BJ (cell line): ENCODE data around the gene GON7. TPM values are rescaled to one million over a fixed set of nuclear protein-coding genes. Genes with fewer than 3 reads are reported as not detected.
A peak's percentile ranks its signal among the peaks of the same experiment; 100 is the strongest.
"Not testable (repeated sequence)": the region's sequence is repeated elsewhere in the genome, so short reads cannot be mapped to it uniquely, and the experiment has no call there.

Experiments used
- CTCF ChIA-PET: fragments of 350-600 bp; formaldehyde crosslinking; extraction: SDS; loops from one replicate; lab custom pipeline; 2021; ENCODE audit warnings: antibody characterized with exemption, inconsistent platforms; lab: Yijun Ruan, JAX
- POLR2A ChIA-PET: fragments of 300-600 bp; sonication (Branson Sonifier 250); formaldehyde crosslinking; extraction: SDS; loops from one replicate; lab custom pipeline; 2021; ENCODE audit warnings: antibody characterized with exemption; lab: Charles Lee
- DNase-seq: peaks from one replicate; pipeline ENCODE4 v3.0.0-alpha.2; 2011; ENCODE audit warnings: low read depth
- H3K27me3 ChIP-seq: 2 replicates; pipeline ENCODE4 v1.6.0; 2011; ENCODE audit warnings: low read length; ENCODE audit not compliant: control insufficient read depth, insufficient read depth
- H3K36me3 ChIP-seq: 2 replicates; pipeline ENCODE4 v1.5.1; 2011; ENCODE audit warnings: low read length; ENCODE audit not compliant: control insufficient read depth, insufficient read depth
- H3K4me3 ChIP-seq: 2 replicates; pipeline ENCODE4 v1.5.1; 2011; ENCODE audit warnings: low read depth, mild to moderate bottlenecking, control low read depth, low read length
- polyA plus RNA-seq: library from polyadenylated mRNA; depleted of rRNA; stranded (reverse); fragments of >200 nt; gene quantifications from 2 replicates; pipeline ENCODE4 v1.2.3, GENCODE V29; 2011
- TF ChIP-seq, protein P1 (sequence below): IDR thresholded peaks from 2 replicates; pipeline ENCODE4 v1.5.1; 2011; ENCODE audit warnings: low read depth, mild to moderate bottlenecking, control low read depth, inconsistent platforms, low read length, moderate library complexity; ENCODE audit not compliant: insufficient read depth

GON7 gene
- polyA plus RNA-seq, 1 experiment: 4.5 TPM

DNA sequence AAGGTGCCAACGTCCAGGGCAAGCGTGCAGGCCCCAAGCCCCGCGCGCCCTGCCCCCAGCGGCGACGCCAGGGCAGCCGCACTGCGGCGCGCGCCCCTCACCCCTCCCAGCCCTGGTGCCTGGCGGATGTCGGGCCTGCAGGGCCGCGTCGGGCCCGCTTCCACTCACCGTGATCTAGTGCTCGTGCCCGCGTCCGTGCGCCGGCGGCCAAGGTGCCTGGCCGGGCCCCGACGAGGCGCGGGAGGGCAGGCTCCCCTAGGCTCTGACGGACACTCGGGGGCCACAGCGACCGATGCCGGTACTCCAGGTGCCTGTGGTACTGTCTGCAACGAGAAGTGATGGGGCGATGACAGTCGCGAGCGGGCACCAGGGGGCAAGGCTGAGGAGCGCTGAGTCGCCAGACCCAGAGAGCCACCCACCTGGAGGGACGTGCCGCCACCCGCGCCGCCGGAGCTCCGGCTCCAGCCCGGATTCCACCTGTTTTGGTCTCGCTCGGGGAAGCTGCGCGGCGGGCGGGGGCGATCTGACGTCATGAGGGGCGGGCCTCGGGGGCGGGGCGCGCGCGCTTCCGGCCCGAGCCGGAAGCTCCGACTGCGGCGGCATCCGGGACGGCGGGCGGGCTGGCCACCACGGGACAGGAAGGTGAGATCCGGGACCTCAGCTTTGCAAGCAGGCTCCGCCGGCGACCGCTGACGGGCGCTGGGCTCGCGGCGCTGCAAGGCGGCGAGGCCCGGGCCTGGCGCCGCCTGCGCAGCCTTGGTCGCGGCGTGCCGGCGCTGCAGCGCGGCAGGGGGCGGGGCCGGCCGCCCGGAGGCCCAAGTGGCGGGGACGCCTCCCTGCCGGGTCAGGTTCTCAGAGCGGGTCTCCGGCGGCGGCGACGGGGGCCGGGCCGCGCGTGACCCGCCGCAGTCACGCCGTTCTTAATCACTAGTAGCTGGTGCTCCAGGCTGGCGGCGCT is 22.2 kb downstream of the GON7 start, which contains the start of the genes LYSET and MOAP1:
TSS of gene LYSET (plus strand) at position 927 of the 958 bp plus-strand sequence. CDS start 89 bp downstream, outside the sequence.
TSS of gene MOAP1 (minus strand) at position 507 of the 958 bp plus-strand sequence. CDS start 655 bp downstream, outside the sequence.
- H3K36me3 ChIP-seq: no peaks in the 10 kb centered on the region; the same call in none of the 2 replicates
- ChIA-PET CTCF (interaction anchor here (0.5 to 1.3 kb wide), 8 partner anchors 10 to 646 kb away, joined by 3 to 5 read pairs (median 4); partner anchors contain the start of genes GON7 and UBR7), POLR2A (interaction anchor here (0.5 kb wide), 1 partner anchor 312 kb away, joined by 5 read pairs; no protein-coding TSS in a partner anchor)
- H3K4me3 ChIP-seq: peak within 1 kb of the TSS; percentile 99
- H3K27me3 ChIP-seq: no peaks in the 10 kb centered on the region
- TF ChIP-seq, protein P1, sequence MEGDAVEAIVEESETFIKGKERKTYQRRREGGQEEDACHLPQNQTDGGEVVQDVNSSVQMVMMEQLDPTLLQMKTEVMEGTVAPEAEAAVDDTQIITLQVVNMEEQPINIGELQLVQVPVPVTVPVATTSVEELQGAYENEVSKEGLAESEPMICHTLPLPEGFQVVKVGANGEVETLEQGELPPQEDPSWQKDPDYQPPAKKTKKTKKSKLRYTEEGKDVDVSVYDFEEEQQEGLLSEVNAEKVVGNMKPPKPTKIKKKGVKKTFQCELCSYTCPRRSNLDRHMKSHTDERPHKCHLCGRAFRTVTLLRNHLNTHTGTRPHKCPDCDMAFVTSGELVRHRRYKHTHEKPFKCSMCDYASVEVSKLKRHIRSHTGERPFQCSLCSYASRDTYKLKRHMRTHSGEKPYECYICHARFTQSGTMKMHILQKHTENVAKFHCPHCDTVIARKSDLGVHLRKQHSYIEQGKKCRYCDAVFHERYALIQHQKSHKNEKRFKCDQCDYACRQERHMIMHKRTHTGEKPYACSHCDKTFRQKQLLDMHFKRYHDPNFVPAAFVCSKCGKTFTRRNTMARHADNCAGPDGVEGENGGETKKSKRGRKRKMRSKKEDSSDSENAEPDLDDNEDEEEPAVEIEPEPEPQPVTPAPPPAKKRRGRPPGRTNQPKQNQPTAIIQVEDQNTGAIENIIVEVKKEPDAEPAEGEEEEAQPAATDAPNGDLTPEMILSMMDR: no peak
- DNase-seq: no peak

DNA sequence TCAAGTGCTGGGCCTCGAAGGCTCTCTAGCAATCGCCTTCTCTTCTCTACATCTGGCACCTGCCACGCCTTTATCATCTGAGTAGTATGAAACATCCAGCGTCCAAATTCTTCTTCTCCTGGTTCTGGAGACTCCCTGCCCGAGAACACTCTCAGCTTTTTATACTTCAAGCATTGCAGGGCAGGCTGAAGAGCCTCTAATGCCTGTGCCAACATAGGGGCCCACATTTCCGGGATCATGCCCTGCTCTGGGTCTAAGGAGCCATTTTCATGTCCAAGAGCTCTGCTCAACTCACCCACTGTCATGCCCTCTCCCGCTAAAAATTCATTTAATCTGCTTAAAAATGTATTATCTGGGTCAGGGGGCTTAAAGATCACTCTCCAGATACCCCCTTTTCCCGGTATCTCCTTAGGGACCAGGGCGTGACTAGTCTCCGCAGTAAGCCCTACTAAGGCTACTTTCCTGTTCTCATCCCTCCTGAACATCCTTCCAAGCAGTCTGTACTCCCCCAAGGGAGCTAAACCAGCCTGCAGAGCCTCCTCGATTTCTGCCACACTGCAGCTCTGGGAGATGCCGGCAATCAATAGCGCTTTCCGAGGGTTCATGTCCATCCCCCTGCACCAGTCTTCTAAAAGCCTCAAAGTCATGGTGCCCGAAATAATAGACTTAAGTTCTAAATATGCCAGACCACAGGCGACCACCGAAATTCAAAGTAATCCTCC is 23.1 kb downstream of the GON7 start:
- no peaks in the 10 kb centered on the region for H3K27me3 ChIP-seq
- ChIA-PET POLR2A (no interaction called here), CTCF (interaction anchor here (0.6 to 1.0 kb wide), 3 partner anchors 71 to 645 kb away, joined by 3 to 4 read pairs (median 4); no protein-coding TSS in a partner anchor)

DNA sequence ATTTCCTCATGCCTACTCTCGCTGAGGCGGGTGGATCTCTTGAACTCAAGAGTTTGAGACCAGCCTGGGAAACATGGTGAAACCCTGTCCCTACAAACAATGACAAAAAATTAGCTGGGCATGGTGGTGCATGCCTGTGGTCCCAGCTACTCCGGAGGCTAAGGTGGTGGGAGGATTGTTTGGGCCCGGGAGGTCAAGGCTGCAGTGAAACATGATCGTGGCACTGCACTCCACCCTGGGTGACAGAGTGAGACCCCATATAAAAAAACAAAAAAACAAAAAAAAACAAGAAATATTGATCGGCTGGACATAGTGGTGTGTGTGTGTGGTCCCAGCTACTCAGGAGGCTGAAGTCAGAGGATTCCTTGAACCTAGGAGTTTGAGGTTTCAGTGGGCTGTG is 31.4 kb downstream of the GON7 start:
- H3K4me3 ChIP-seq: no peak overlapping the region
- CTCF ChIA-PET: interaction anchor here (1.0 to 2.0 kb wide), 3 partner anchors 32 to 223 kb away, joined by 3 to 11 read pairs (median 7); no protein-coding TSS in a partner anchor
- no peak for DNase-seq
- peaks cover 3% of the 10 kb centered on the region; the same call in 1 of the 2 replicates for H3K27me3 ChIP-seq
- TF ChIP-seq, protein P1: no peak
- no peaks in the 10 kb centered on the region for H3K36me3 ChIP-seq
- POLR2A ChIA-PET: no interaction called here

More for the DNA sequence above, 23.1 kb downstream of the GON7 start:
- Histone ChIP-seq H3K36me3 (no peaks in the 10 kb centered on the region; the same call in none of the 2 replicates), H3K4me3 (peak overlapping the region; percentile 99)
- DNase-seq: no peak
- TF ChIP-seq, protein P1: no peak

DNA sequence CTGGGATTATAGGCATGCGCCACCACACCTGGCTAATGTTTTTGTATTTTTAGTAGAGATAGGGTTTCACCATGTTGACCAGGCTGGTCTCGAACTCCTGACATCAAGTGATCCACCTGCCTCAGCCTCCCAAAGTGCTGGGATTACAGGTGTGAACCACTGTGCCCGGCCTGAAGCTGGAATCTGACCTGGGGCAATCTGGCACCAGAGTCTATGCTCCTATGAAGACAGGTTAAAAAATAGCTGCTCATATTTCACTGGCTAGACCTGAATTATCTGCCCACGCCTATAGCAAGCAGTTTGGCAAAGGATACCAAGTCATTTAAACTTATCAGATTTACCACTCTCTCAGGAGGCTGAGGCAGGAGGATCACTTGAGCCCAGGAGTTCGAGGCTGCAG is 32.1 kb downstream of the GON7 start:
- DNase-seq, POLR2A ChIA-PET, H3K27me3 ChIP-seq, H3K36me3 ChIP-seq, H3K4me3 ChIP-seq: not testable (repeated sequence)
- CTCF ChIA-PET: interaction anchor here (1.2 kb wide), 1 partner anchor 62 kb away, joined by 3 read pairs; no protein-coding TSS in a partner anchor

DNA sequence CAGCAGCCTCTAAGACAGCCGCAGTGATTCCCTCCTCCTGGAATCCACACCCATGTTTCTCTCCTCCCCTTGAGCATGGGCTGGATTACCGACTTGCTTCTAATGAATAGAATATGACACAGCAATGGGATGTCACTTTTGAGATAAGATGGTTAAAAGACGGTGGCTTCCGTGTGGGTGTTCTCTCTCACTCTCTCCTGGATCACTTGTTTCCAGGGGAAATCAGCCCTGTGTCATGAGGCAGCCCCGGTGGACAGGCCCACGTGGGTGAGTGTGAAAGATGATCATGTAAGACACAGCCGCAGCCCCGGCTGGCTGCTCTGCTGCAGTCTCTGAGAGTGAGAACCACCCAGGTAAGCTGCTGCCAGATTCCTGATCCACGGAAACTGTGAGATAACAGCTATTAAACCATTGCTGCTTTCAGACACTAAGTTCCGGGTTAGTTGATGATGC is 32.9 kb downstream of the GON7 start:
- TF ChIP-seq, protein P1: no peak
- Histone ChIP-seq H3K4me3 (no peak overlapping the region), H3K27me3 (peaks cover 3% of the 10 kb centered on the region; the same call in 1 of the 2 replicates), H3K36me3 (no peaks in the 10 kb centered on the region)
- POLR2A ChIA-PET: no interaction called here
- DNase-seq: no peak
- CTCF ChIA-PET: interaction anchor here (1.0 to 1.9 kb wide), 3 partner anchors 11 to 222 kb away, joined by 3 to 6 read pairs (median 4); partner anchors contain the start of genes LYSET and MOAP1
